Activated T-helper 17 cell treated with anti-CD3 and anti-CD28 coated beads, Interleukin-2, amount 50 U/mL, for 72 hours (primary cell): Measurements from ENCODE around the gene DNAH10. TPM values are rescaled to one million over a fixed set of nuclear protein-coding genes. Genes with fewer than 3 reads are reported as not detected.

Experiments used
- ATAC-seq: fragments of 150-1000 bp; cut with Tn5 transposase; replicated peaks from 2 replicates; pipeline ENCODE4 v1.10.0; 2021; ENCODE audit warnings: mild to moderate bottlenecking, moderate library complexity
- H3K27ac Mint-ChIP-seq: one replicate; pipeline ENCODE4 v1.8.0; 2022; ENCODE audit warnings: mixed read lengths
- H3K27me3 Mint-ChIP-seq: one replicate; pipeline ENCODE4 v1.8.0; 2022; ENCODE audit warnings: mixed read lengths
- H3K36me3 Mint-ChIP-seq: one replicate; pipeline ENCODE4 v1.8.0; 2022; ENCODE audit warnings: low read depth, mild to moderate bottlenecking, mixed read lengths
- H3K4me1 Mint-ChIP-seq: one replicate; pipeline ENCODE4 v1.8.0; 2022; ENCODE audit warnings: mixed read lengths
- H3K4me3 Mint-ChIP-seq: one replicate; pipeline ENCODE4 v1.8.0; 2022; ENCODE audit warnings: mild to moderate bottlenecking, mixed read lengths
- H3K9me3 Mint-ChIP-seq: one replicate; pipeline ENCODE4 v1.8.0; 2022; ENCODE audit warnings: mixed read lengths
- total RNA-seq, 2 donors: library from RNA; stranded (reverse); gene quantifications; one replicate each; pipeline ENCODE4 v1.2.3, GENCODE V29; 2022

The DNAH10 gene
- total RNA-seq, 2 donors from 2014 or later = 0.26 to 0.30 TPM

GRCh38 chr12:123727878-123728277 is 34.2 kb upstream of the DNAH10 start:
- peaks cover 97% of the 10 kb centered on the region for H3K36me3 Mint-ChIP-seq
- H3K4me1 Mint-ChIP-seq = no peaks in the 10 kb centered on the region
- H3K9me3 Mint-ChIP-seq = no peaks in the 10 kb centered on the region
- no peaks in the 10 kb centered on the region for H3K27me3 Mint-ChIP-seq
- H3K4me3 Mint-ChIP-seq = no peak overlapping the region
- no peak overlapping the region for H3K27ac Mint-ChIP-seq
- ATAC-seq = no peak

GRCh38 chr12:123731596-123731995 is 30.5 kb upstream of the DNAH10 start:
- Mint-ChIP-seq H3K9me3 (no peaks in the 10 kb centered on the region), H3K27ac (peak overlapping the region; percentile 70), H3K4me1 (no peaks in the 10 kb centered on the region), H3K36me3 (peaks cover 100% of the 10 kb centered on the region), H3K27me3 (no peaks in the 10 kb centered on the region), H3K4me3 (no peak overlapping the region)
- no peak for ATAC-seq

GRCh38 chr12:123732251-123732650 is 29.9 kb upstream of the DNAH10 start:
- Mint-ChIP-seq H3K4me1 (no peaks in the 10 kb centered on the region), H3K9me3 (no peaks in the 10 kb centered on the region), H3K4me3 (no peak overlapping the region), H3K36me3 (peaks cover 100% of the 10 kb centered on the region), H3K27me3 (no peaks in the 10 kb centered on the region), H3K27ac (peak overlapping the region; percentile 70)
- no peak for ATAC-seq

- Mint-ChIP-seq H3K36me3 (peaks cover 100% of the 10 kb centered on the region), H3K4me3 (no peak overlapping the region), H3K27ac (no peak overlapping the region), H3K9me3 (no peaks in the 10 kb centered on the region), H3K27me3 (no peaks in the 10 kb centered on the region), H3K4me1 (no peaks in the 10 kb centered on the region)
- ATAC-seq = no peak
Measured at GRCh38 chr12:123733229-123733628, 28.9 kb upstream of the DNAH10 start.

GRCh38 chr12:123734268-123734667 is 27.8 kb upstream of the DNAH10 start:
- Mint-ChIP-seq H3K4me3 (no peak overlapping the region), H3K27ac (no peak overlapping the region), H3K36me3 (peaks cover 100% of the 10 kb centered on the region)

GRCh38 chr12:123741937-123742572 is 20.0 kb upstream of the DNAH10 start:
- H3K36me3 Mint-ChIP-seq = peaks cover 98% of the 10 kb centered on the region
- ATAC-seq = no peak
- H3K9me3 Mint-ChIP-seq = no peaks in the 10 kb centered on the region
- no peaks in the 10 kb centered on the region for H3K27me3 Mint-ChIP-seq
- H3K4me1 Mint-ChIP-seq = peaks cover 4% of the 10 kb centered on the region
- no peak overlapping the region for H3K27ac Mint-ChIP-seq
- H3K4me3 Mint-ChIP-seq = no peak overlapping the region

More at GRCh38 chr12:123734268-123734667, 27.8 kb upstream of the DNAH10 start:
- Mint-ChIP-seq H3K9me3 (no peaks in the 10 kb centered on the region), H3K4me1 (no peaks in the 10 kb centered on the region), H3K27me3 (no peaks in the 10 kb centered on the region)
- no peak for ATAC-seq

- ATAC-seq = no peak
- no peak overlapping the region for H3K4me3 Mint-ChIP-seq
- no peak overlapping the region for H3K27ac Mint-ChIP-seq
- no peaks in the 10 kb centered on the region for H3K9me3 Mint-ChIP-seq
- H3K4me1 Mint-ChIP-seq = peaks cover 4% of the 10 kb centered on the region
- H3K27me3 Mint-ChIP-seq = no peaks in the 10 kb centered on the region
- H3K36me3 Mint-ChIP-seq = peaks cover 98% of the 10 kb centered on the region
Measured at GRCh38 chr12:123743002-123743401, 19.1 kb upstream of the DNAH10 start.

- Mint-ChIP-seq H3K9me3 (no peaks in the 10 kb centered on the region), H3K36me3 (peaks cover 98% of the 10 kb centered on the region), H3K4me1 (peaks cover 4% of the 10 kb centered on the region), H3K27ac (no peak overlapping the region), H3K4me3 (no peak overlapping the region), H3K27me3 (no peaks in the 10 kb centered on the region)
- ATAC-seq = no peak
Measured at GRCh38 chr12:123744836-123745235, 17.3 kb upstream of the DNAH10 start.

- Mint-ChIP-seq H3K4me1 (peaks cover 4% of the 10 kb centered on the region), H3K27me3 (no peaks in the 10 kb centered on the region), H3K36me3 (peaks cover 96% of the 10 kb centered on the region), H3K4me3 (no peak overlapping the region), H3K27ac (peak overlapping the region; percentile 36), H3K9me3 (no peaks in the 10 kb centered on the region)
- no peak for ATAC-seq
Measured at GRCh38 chr12:123747309-123747708, 14.8 kb upstream of the DNAH10 start.

GRCh38 chr12:123748161-123748560 is 13.9 kb upstream of the DNAH10 start:
- Mint-ChIP-seq H3K4me3 (no peak overlapping the region), H3K27ac (no peak overlapping the region), H3K9me3 (no peaks in the 10 kb centered on the region), H3K27me3 (no peaks in the 10 kb centered on the region), H3K36me3 (peaks cover 94% of the 10 kb centered on the region), H3K4me1 (peaks cover under 1% of the 10 kb centered on the region)
- no peak for ATAC-seq

- H3K4me3 Mint-ChIP-seq = no peak overlapping the region
- no peaks in the 10 kb centered on the region for H3K27me3 Mint-ChIP-seq
- peaks cover 94% of the 10 kb centered on the region for H3K36me3 Mint-ChIP-seq
- no peaks in the 10 kb centered on the region for H3K9me3 Mint-ChIP-seq
- H3K27ac Mint-ChIP-seq = no peak overlapping the region
- no peaks in the 10 kb centered on the region for H3K4me1 Mint-ChIP-seq
- no peak for ATAC-seq
Measured at GRCh38 chr12:123748661-123749060, 13.4 kb upstream of the DNAH10 start.

GRCh38 chr12:123749355-123749754 is 12.7 kb upstream of the DNAH10 start:
- no peak overlapping the region for H3K27ac Mint-ChIP-seq
- H3K9me3 Mint-ChIP-seq = no peaks in the 10 kb centered on the region
- H3K36me3 Mint-ChIP-seq = peaks cover 94% of the 10 kb centered on the region
- no peaks in the 10 kb centered on the region for H3K4me1 Mint-ChIP-seq
- no peak overlapping the region for H3K4me3 Mint-ChIP-seq
- no peak for ATAC-seq
- H3K27me3 Mint-ChIP-seq = no peaks in the 10 kb centered on the region

- H3K27ac Mint-ChIP-seq = no peak overlapping the region
- H3K4me3 Mint-ChIP-seq = no peak overlapping the region
- H3K9me3 Mint-ChIP-seq = no peaks in the 10 kb centered on the region
- H3K4me1 Mint-ChIP-seq = no peaks in the 10 kb centered on the region
- H3K36me3 Mint-ChIP-seq = peaks cover 94% of the 10 kb centered on the region
- ATAC-seq = no peak
- H3K27me3 Mint-ChIP-seq = no peaks in the 10 kb centered on the region
Measured at GRCh38 chr12:123750159-123750656, 11.9 kb upstream of the DNAH10 start.

- Mint-ChIP-seq H3K4me1 (no peaks in the 10 kb centered on the region), H3K9me3 (no peaks in the 10 kb centered on the region), H3K27me3 (no peaks in the 10 kb centered on the region), H3K4me3 (no peak overlapping the region), H3K36me3 (peaks cover 88% of the 10 kb centered on the region), H3K27ac (no peak overlapping the region)
- ATAC-seq = peak; percentile 35
Measured at GRCh38 chr12:123752046-123752445, 10.1 kb upstream of the DNAH10 start.

- no peak for ATAC-seq
- peaks cover 88% of the 10 kb centered on the region for H3K36me3 Mint-ChIP-seq
- H3K4me1 Mint-ChIP-seq = no peaks in the 10 kb centered on the region
- no peaks in the 10 kb centered on the region for H3K27me3 Mint-ChIP-seq
- H3K9me3 Mint-ChIP-seq = no peaks in the 10 kb centered on the region
- no peak overlapping the region for H3K4me3 Mint-ChIP-seq
- no peak overlapping the region for H3K27ac Mint-ChIP-seq
Measured at GRCh38 chr12:123754041-123754772, 7.9 kb upstream of the DNAH10 start.
